HG02938 (cell line): ENCODE results near the gene PGM3.
"Not testable (repeated sequence)": the region's sequence is repeated elsewhere in the genome, so short reads cannot be mapped to it uniquely, and the experiment has no call there.

Source experiments
- ATAC-seq: cut with Tn5 transposase; IDR thresholded peaks from one replicate; pipeline ENCODE4 v1.9.1; 2021; ENCODE audit warnings: mild to moderate bottlenecking, moderate library complexity; ENCODE audit not compliant: unreplicated experiment

PGM3 gene, protein sequence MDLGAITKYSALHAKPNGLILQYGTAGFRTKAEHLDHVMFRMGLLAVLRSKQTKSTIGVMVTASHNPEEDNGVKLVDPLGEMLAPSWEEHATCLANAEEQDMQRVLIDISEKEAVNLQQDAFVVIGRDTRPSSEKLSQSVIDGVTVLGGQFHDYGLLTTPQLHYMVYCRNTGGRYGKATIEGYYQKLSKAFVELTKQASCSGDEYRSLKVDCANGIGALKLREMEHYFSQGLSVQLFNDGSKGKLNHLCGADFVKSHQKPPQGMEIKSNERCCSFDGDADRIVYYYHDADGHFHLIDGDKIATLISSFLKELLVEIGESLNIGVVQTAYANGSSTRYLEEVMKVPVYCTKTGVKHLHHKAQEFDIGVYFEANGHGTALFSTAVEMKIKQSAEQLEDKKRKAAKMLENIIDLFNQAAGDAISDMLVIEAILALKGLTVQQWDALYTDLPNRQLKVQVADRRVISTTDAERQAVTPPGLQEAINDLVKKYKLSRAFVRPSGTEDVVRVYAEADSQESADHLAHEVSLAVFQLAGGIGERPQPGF

DNA sequence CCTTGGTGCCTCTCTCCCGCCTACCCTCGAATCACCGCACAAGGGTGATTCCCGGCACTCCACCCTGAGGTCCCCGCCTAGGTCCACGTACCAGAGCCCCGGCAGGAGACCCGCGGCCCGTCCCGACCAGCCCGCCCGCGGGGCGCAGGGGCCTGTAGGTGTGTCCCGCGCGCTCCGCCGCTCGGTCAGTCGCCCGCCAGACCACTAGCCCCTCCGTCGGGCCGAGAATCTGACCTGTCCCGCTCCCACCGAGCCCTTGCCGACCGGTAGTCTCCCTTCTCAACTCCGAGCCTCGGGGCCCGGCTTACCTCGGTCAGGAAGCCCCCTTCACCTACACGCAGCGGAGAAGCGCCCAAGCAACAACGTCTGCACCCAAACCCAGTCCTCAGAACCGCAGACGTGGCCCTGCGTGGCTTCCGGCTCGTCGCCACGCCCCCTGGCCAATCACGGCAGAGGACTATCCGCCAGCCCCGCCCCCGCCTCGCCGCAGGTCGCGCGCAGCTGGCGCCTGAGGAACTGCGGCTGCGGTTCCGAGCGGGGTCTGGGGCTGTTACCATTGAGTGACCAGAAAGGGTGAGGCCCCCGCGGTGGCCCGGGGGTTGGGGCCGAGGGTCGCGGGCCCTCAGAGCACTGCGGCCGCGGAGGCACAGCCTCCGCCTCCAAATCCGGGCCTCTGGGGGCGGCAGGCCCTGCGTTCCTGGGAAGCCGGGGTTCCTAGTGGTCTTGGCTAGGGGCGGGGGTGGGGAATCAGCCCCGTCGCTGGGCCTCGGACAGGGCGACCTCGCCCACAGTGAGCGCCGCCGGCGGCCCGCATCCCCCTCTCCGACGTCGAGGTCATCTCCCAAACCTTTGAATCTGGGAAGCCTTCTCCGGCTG lies at the start of gene PGM3, which contains the start of gene RWDD2A:
PGM3 (minus strand) TSS at position 395 of the 876 bp plus-strand sequence. CDS start 2,253 bp downstream, outside the sequence.
RWDD2A (plus strand) TSS at position 487 of the 876 bp plus-strand sequence. CDS start 1,095 bp downstream, outside the sequence.
- peak; percentile 96 for ATAC-seq

DNA sequence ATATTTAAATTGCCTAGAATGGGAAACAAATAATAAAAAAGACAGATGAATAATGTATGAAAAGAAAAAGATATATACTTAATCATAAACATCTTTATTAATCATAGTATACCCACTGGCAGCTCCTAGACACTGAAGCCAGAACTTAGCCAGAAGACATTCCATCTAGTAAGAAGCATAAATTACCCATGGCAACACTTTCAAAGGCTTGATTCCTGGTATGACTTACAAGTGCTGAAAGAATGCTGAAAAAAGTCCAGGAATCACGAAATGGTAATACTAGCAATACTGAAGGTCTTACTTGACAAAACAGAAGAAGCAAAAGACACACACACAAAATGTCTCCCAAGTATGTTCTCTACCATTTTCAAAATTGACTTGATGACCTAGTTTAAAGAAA lies 38.1 kb upstream of the PGM3 start:
- no peak for ATAC-seq

DNA sequence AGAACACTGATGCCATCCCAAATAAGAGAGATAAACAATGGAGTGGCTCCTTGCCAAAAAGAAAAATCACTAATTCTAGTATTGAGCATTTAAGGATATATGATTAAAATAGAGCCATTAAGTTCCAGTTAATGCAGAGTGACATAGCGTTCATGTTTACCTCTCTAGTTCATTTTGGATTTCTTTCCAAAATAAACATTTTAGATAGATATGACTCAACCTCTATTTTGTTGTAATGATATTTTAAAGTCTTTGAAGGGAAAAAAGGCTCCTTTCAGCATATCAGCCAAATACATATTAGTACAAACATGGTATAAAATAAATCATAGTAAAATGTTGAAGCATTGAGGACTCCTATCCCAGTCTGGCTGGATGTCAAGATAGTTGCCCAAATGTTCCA lies 33.5 kb upstream of the PGM3 start:
- ATAC-seq: no peak

DNA sequence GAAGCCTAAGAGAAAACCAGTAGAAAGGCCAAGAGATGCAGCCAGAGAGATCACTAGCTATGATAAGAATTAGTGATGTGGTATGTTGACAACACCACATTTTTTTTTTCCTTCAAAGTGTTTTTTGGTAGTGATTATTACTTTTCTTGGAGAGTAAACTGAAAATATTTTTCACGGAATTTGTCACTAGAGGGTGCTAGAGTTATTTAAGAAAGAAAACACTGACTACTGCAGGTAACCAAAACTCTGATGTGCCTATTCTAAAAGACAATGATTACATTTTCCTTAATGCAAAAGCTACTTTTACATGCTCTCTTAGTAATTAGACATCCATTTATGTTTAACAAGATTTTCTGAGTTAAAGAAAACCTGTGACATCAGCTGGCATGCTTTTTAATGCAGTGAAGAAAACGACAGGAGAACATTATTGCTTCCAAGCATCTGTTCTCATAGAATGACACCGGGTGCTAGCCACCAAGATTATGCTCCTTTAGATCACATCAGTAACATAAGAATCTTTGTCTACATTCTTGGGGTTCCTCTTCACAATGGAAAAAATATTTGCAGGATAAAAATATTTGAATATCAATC lies 28.9 kb upstream of the PGM3 start:
- ATAC-seq: no peak

DNA sequence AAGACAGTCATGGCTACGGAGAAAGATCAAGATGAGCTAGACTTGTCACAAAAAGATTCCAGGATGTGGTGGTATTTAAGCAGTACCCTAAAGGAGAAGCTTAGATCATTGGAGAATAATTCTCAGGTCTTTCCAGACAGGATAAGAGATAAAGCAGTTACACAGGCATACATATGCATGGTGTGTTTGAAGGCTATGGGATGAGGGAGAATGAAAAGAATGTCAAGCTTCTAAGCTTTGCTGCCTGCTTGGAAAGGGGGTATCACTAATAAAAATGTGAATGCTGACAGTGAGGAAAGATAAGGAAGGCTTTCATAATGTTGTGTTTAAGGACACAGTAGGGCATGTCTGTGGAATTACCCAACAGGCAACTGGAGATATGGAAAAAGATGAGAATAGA lies 28.2 kb upstream of the PGM3 start:
- ATAC-seq: no peak

DNA sequence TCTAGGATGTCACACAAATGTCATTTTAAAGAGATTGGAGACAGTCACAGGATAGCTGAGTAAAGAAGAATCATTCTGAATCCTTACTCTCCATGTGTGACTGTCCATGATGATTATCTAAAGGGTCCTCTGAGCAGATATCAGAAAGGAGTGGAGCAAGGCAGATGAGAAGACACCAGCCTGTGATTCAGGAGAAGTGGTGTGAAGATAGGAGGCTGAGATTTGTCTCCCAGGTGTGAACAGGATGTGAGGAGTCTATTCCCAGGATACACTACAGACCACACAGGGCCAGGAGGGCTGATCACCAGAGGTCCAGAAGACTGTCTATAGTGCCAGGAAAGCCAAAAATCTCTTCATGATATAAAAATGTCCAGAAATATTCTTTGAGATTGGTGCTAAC lies 27.1 kb upstream of the PGM3 start:
- no peak for ATAC-seq

DNA sequence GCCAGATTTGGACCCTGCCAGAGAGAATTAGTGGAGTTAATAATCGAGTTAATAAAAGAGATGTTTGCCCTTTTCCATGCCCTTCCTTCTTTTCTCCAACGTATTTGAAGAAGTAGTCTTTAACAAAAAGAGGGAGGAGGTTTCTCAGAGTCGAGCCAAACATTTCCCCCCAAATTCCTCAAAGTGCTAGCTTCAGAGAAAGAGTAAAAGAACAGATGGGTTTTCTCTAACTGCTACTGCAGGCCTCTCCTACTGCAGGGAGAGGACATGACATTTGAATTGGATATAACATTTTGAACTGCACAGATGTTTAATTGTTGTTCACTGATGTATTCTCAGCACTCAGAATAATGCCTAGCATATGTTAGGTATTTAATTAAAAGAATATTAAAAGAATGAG lies 25.6 kb upstream of the PGM3 start:
- ATAC-seq: no peak

DNA sequence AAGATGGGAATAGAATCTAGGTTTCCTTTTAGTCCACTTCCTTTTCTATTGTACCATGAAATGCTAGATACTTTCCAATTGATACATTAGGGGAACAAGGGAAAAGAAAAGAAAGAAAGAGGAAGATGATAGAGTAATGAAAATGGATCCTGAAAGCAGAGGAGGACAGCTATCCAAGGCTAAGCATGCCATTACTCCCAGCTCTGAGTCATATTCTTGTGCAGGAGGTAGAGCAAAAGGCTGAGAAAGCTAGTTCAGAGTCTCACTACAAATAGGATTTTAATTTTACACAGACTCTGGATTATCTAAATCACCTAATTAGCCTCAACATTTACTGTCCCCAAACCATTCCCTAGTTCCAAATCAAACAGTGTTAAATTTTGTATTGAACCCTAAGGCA lies 23.7 kb upstream of the PGM3 start:
- ATAC-seq: no peak

DNA sequence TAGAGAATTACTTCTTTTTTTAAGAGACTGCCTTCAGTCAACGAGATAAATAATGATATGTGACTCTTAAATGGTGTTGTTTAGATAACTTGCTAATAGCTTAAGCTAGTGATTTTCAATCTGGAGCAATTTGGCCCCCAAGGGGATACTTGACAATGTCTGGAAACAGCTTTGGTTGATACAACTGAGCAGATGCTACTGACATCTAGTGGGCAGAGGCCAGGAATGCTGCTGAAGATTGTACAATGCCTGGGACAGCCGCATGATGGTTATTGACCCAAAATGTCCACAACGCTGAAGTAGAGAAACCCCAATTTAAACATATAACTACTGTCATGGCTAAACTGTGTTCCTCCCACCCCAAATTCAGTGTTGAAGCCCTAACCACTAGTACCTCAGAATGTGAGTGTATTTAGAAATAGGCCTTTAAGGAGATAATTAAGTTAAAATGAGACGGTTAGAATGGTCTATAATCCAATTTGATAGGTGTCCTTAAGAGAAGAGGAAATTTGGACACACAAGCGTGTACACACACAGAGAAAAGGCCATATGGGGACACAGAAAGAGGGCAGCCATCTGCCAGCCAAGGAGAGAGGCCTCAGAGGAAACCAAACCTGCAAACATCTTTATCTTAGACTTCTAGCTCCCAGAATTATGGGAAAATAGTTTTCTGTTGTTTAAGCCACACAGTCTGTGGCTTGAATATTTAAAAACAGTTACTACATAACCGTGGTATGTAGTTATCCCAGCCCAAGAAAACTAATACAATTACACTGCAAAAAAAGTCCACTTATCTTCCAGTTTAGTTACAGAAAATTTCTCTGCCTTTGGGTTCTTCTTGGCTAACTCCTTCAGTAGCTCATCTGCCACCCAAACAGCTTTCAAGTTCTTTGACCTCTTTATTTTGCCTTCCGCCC lies 22.3 kb upstream of the PGM3 start:
- peak; percentile 99 for ATAC-seq

DNA sequence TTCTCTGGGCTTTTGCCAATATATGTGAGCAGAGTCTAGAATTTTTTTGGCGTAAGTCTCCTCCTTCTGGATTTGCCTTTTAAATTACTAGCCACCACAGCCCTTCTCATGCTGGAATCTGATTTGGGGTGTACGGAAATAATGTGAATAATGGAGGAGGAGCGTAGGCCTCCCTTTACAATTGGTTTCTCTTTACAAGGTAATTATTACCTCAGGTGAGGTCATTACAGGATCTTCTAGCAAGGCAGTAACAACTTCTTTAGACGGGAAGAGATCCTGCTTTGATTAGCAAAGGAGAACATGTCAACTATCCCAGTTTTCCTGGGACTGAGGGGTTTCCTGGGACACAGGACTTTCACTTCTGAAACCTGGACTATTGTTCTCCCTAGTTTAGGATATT lies 9.0 kb upstream of the PGM3 start:
- no peak for ATAC-seq

DNA sequence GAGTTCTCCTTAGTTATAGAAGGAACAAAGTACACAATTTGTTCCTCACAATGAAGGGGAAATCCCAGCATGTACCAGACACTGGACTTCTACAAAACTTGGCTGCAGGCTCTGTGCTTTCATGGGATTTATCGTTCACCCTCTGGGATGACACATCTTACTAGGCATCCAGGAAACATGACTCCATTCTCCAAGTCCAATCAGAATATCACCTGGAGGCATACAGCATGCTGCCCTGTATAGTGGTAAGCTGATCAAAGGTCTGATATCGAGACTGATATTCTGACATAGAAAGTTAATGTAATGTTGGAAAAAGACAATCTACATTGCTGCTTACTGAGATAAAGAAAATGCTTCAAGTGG lies 6.8 kb upstream of the PGM3 start:
- ATAC-seq: no peak

DNA sequence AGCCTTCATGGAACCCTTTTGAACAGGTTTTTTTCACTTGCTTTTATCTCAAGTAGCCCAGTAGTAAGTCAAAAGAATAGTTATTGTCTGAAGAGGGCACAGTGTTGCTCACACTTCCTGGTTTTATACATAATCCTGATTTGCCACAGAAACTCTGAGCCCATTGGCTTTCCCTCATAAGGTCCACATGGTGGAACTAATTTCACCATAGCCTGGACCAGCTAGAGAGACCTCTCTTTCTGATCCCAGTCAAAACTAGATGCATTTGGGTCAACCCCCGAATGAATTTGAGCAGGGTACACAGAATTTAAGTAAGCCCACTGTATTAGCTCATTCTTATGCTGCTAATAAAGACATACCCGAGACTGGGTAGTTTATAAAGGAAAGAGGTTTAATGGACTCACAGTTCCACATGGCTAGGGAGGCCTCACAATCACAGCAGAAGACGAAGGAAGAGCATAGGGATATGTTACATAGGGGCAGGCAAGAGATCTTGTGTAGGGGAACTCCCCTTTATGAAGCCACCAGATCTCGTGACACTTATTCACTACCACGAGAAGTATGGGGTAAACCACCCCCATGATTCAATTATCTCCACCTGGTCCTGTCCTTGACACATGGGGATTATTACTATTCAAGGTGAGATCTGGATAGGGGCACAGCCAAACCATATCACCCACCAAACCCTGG lies 6.3 kb upstream of the PGM3 start:
- no peak for ATAC-seq

DNA sequence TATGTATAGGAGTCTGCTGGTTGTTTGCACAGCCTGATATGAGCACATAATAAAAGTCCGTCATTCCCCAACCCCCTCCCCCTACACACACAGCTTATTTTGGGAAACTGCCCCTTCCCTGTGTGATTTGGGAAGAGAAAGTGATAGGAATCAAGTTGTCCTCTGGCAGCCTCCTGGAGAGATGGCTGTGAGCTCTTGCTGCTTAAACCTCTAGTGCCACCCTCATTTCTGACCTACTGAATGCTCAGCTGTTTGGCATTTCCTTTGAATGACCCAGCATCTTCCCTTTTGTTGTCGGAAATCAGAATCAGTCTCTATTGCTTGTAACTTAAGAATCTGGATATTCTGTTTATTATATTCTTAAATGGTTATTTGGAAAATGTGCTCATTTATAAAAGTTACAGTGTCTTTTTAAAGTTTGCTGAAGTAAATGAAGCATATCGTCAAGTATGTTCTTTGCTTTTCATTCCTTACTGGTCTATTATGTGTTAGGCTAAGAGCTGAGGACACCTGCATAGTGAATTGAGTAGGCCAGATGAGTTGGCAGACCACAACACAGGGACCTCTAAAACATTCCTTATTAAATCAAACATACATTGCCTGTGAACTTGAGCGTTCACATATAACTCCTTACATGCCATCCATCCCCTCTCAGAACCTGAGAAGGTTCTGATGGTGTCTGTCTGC lies 5.6 kb upstream of the PGM3 start:
- no peak for ATAC-seq

DNA sequence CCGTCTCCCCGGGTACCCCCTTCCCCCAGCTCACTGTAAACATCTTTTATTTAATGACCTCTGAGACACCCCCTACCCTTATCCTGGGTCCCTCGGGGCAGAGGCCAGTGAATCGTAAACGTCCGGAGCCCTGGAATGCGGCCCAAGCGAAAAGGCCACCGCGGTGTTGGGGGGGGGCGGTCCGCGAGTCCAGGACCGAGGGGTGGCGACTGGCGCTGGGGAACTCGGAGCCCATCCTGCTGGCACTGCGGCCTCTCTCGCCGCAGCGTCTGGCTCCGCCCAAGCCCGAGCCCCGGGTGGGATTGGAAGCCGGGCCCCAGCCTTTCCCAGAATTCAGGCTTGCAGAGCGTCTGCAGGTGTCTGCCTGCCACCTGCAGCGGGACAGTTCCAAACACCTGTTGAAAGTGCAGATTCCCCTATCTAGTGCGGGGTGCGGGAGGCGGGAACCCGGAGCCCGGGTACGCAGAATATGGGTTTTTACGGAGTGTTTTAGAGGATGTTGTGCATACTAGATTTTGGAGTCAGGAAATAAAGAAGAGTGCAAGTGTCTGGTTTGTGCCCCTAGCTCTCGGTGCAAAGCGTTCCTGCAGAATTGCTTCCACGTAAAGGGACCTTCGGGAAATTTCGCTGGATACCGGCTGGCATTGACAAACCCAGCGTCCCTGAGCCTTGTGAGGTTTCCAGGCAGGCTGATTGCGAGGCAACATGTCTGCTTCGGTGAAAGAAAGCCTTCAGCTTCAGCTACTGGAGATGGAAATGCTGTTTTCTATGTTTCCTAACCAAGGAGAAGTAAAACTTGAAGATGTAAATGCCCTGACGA lies 892 bp upstream of the PGM3 start:
- ATAC-seq: peak; percentile 8

DNA sequence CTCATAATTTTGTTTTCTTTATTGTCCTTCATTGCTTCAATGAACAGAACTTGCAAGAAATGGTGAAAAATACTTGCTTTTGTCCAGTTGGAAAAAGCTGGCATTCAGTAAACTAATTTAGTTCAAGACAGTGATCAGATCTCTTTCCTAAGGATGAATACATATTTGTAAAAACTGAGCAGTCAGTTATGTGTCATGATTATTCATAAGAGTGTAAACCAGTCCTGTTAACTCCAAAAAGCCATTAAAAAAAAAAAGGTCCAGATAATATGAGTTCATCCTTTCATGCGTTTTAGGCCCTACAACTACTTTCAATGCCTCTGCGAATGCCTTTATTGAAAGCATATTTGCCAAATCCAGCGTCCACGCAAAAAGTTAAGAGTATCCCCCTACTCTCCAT lies 609 bp downstream of the PGM3 start:
- peak; percentile 2 for ATAC-seq

DNA sequence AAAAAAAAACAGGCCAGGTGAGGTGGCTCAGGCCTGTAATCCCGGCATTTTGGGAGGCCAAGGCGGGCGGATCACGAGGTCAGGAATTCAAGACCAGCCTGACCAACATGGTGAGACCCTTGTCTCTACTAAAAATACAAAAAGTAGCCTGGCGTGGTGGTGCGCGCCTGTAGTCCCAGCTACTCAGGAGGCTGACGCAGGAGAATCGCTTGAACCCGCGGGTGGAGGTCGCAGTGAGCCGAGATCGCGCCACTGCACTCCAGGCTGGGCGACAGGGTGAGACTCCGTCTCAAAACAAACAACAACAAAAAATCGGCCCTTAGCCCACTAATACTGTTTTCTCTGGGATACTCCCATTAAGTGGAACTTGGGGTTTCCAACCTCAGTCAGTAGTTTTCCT lies 1.1 kb downstream of the PGM3 start:
- ATAC-seq: not testable (repeated sequence)

DNA sequence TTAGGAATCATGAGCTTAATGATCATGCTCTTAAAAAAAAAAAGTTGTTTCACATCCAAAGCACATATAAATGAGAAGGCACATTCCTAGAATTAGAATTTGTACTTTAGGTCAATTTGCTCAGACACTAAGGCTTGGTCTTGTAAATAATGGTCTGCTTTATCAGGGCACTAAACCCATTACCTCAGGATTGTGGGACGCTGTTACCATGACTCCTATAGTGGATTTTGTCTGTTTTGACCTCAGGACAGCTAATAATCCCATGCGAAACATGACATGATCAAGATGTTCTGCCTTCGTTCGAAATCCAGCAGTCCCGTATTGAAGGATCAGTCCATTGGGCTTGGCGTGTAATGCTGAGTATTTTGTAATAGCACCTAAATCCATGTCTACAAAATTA lies 2.4 kb downstream of the PGM3 start:
- no peak for ATAC-seq

DNA sequence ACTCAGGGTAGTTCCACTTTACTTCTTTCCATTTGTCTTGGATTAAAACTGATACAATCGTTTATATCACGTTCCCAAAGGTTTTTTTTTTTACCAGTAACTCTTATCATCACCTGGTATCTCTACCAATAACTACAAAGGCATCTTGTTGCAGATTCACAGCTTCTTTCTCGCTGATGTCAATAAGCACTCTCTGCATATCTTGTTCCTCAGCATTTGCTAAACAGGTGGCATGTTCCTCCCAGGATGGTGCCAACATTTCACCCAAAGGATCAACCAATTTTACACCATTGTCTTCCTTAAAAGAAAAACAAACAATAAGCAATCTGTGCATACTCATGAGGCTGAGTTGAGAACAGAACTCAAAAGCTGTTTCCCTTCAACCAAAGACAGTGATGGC lies 4.6 kb downstream of the PGM3 start:
- no peak for ATAC-seq
